Fibroblast of skin of abdomen (primary cell): ENCODE results near the gene USF1.
"Not testable (repeated sequence)": the region's sequence is repeated elsewhere in the genome, so short reads cannot be mapped to it uniquely, and the experiment has no call there.

Source experiments
- DNase-seq: peaks from one replicate; pipeline ENCODE4 v3.0.0-alpha.2; 2013

USF1 gene

DNA sequence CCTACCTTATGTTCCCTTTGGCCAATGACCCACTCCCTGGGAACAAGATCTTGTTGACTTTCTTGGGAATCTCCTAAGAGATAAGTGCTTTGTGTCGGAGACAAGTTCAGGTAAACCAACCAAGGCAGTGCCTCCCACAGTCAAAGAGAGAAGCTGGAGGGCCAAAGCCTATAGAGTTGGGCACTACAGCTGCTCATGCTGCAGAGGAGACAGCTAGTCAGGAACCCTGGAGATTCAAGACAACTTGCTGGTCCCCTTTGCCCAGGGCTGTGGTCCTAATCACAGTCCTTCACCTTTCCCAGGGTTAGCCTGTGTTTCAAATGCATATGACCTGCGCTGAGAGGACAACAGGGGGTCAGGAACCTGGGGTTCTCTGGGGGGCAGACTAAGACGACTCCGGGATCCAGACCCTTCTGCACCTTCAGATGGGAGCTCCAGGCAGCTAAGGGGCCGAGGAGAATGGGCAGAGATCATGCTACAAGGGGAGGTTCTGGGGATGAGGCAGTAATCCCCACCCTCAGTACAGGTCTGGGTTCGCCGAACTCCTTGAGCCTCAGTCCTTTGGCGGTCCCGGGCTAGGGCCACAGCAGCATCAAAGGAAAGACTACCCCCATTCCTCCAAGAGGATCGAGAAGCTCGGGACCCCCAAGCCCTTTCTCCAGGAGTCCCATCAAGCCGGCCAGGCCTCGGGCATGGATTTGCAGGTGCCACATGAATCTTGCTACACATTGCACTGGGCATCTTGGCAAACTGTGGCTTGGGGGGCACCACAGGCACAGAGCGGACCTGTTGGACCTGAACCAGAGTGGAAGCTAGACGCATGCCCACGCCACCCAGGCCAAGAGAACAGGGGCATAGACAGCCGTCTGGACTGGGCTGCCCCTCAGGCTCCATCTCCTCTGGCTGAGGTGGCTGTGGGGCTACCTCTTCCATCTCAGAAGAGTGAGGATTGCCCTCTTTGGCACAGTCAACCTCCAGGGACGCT is 2.0 kb upstream of the USF1 start:
- no peak for DNase-seq

DNA sequence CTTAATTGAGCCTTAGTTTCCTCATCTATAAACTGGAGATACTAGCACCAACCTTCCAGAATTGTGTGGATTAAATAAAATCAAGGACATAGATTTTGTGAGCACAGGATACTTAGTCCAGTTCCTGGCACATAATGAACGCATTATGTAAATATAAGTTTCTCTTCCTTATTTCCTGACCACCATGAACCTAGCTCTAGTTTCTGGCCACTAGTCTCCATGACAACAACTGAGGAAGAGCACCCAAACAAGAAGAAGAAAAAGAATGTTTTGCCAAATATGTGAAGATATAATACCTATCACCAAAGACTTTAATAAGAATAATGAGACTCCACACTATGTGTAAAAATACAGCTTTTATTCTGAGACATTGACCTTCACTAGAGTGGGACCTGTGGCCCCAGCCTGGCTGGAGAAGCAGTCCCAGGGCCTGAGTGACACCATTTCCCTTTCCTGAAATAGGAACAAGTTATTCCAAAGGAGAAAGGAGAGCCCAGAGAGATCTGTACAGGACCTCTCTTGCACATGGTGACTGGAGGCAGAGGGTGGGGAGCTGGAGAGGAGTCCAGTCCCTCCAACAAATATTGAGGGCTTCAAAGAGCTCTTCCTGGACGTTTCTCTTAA is 940 bp upstream of the USF1 start:
- no peak for DNase-seq

DNA sequence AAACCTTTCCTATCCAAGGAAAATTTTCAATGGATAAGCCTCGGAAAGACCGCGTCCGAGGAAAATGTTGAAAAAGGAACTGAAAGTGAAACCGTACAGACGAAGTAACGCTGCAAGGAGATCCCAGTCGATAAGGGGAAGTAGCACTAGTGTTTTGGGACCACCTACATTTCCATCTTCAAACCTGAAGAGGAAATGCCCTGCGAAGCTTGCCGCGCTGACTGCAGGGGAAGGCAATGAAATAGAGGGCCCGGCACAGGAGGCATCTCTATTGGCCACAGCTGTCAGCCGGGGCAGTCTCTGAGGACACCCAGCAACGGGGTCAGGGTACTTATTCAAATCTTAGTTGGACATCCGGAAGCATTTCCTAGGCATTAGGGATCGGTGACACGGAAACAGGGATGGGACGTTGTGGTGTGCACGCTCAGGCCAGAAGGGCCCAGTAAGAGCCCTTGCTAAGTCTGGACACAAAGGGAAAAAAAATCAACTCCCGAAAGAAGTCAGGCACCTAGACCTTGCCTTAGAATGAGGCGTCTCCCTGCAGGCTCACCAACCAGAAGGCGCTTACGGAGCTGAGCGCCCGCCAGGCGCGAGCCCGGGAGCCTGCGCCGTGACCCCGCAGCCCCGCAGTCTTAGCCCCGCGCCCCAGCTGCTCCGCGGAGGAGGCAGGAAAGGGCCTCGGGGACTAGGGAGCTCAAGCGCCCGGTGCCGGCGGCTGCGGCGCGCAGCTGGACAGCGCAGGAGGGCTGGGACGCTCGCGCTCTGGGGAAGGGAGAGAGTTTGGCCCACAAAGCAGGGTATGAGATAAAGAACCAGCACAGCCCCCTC is 655 bp downstream of the USF1 start:
- DNase-seq = peak; percentile 45

DNA sequence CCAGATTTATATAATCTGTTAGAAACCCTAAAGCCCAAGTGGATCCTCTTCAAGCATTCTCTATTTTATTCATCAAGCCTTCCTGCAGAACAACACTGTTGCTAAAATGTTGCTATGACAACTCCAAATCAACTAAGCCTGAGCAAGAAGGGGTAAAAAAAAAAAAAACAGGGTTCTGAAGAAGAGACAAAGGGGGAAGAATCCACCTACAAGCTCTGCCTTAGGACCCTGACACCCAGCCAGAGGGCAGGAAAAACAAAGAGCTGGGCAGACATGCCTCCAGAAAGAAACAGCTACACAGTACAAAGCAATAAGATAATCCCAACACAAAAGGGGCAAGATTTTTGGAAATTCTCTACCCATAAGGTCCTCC is 1.3 kb downstream of the USF1 start:
- no peak for DNase-seq

DNA sequence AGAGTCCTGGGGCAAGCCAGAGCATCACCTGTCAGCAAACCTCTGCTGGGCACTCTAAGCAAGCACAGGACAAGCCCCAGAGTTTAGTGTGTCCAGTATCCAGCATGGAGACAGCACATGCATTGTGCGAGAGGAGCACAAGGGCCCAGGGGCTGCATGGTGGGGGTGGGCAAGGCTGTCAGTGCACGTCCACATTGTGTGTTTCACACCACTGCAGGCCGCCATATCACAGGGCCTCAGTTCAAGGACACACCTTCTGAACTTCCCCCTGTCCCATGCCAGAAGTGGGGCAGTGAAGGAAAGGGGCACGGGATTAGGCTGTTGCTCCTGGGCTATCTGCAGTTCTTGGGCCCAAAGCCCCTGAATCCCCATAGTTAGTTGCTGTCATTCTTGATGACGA is 6.2 kb downstream of the USF1 start:
- no peak for DNase-seq

DNA sequence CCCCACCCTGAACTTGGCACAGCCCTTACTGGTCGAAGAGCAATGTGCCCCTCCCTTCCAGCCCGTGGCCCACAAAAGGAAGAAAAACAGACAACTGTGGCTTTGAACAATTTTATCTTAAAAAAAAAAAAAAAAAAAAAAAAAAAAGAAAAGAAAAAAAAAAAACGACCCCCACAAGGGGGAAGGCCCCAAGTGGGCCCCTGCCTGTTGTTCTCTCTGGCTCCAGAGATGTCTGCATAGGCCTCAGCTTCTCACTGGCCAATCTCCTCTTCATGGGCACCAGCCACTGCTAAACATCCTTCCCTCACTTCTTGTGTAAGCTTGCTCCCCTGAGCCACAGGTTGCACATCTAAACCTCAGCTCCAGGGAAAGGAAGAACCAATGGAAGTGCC is 6.6 kb downstream of the USF1 start:
- no peak for DNase-seq

DNA sequence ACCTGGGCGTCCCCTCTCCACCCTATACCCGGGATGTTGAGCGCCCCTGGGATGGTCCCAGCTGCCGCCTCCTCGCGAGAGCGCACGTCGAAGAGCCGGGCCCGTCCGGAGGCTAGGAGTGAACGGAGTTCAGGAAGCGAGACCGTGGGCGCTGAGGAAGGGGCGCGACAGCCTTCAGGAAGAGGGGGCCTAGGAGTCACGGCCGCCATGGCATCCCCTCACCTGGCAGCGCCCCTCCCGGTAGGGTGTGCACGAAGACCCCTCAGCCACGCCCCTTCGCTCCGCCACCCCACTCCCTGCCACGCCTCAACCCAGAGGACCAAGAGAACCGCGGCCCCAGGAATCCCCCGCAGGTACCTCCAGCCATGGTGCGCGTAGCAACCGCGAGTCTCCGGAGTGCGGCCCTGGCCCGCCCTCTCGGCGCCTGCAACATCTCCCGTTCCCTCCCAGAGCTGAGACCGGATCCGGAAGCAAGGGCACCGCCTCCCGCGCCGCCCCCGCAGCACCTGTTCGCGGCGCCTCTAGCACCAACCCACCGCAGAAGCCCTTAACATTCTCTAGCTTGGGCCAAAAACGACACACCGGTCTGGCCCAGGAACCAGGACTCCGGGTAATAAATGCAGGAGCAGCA is 7.1 kb downstream of the USF1 start, which contains the start of gene TSTD1:
Gene TSTD1, minus strand, starts transcription at position 442 of the 631 bp plus-strand sequence. Its CDS starts 75 bp downstream, at position 367.
- DNase-seq = no peak

DNA sequence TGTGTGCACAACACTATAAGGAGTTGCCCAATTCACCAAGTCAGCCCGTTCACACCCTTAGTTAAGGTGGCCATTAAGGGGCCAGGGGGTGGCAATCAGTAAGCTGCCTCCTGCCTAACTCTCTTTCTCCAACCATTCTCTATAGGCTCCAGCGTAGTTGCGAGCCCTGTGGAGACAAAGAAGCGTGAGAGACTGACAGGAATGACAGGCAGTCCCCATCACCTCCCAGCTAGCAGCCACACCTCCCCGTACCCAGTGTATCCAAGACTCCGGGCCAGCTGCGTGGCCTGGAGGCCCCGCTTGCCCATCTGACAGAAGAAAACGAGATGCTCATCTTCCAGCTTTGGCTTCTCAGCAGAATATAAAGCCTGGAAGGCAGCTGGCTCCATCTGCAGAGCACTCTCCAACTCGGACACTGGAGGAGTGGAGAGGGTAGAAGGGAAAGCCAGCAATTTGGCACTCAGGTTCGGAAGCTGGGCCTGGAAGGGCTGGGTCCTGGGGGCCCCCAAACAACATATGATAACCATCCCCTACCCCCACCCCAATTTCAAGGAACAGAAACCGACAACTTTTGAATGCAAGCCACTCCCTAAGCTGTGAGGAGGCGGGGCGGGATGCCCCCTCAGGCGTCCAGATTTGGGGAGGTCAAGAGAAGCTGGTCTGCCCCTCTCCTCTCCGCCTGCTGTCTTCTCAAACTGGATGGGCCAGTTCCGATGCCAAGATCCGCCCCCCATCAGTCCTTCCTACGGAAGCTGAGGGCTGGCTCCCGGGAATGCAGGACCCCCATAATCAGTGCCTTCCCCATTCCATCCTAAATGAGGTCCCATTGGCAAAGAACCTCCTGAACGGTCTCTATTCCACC is 7.9 kb downstream of the USF1 start:
- DNase-seq = no peak

DNA sequence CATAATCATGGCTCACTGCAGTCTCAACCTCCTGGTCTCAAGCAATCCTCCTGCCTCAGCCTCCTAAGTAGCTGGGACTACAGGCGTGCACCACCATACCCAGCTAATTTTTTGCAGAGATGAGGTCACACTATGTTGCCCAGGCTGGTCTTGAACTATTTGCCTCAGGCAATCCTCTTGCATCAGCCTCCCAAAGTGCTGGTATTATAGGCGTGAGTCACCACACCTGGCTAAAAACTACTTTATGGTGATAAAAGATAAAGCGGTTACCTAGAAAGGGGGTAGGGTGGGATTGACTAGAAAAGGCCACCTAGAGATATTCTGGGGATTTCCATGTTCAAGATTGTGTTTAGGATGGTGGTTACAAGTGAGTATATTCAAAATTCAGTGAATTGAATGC is 12.0 kb downstream of the USF1 start:
- no peak for DNase-seq

DNA sequence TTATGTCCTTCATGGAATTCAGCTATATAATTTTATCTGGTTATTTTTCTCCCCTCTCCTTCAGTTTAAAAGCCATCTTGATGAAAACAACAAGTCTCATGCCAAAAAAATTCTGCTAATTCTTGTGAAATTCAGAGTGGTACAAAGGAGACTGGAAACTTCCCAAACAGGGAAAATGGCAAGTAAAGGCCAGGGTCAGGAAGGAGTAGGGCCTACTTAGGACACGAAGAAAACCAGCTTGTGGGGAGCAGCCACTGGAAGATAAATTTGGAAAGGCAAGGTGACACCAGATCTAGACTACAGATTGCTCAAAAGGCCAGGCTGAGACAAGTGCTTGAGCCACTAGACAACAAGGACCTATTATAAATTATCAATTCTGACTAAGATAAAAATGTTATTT is 13.4 kb downstream of the USF1 start:
- DNase-seq = no peak

DNA sequence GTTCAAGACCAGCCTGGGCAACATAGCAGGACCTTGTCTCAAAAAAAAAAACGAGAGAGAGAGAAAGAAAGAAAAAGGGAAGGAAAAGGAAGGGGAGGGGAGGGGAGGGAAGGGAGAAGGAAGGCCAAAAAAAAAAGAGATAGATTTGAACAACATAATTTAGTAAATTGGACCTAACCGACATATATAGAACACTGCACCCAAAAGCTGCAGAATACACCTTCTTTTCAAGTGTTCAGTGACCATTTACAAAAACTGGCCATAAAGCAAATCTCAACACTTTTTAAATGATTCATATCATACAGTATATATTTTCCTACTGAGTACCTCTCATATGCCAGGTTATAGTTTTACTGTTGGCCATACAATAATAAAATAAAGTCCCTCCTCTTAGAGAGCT is 13.9 kb downstream of the USF1 start:
- DNase-seq = no peak

DNA sequence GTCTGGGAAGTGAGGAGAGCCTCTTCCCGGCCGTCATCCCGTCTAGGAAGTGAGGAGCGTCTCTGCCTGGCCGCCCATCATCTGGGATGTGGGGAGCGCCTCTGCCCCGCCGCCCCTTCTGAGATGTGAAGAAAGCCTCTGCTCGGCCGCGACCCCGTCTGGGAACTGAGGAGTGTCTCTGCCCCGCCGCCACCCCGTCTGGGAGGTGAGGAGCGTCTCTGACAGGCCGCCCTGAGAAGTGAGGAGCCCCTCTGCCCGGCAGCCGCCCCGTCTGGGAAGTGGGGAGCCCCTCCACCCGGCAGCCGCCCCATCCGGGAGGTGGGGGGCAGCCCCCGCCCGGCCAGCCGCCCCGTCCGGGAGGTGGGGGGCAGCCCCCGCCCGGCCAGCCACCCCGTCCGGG is 16.3 kb downstream of the USF1 start:
- not testable (repeated sequence) for DNase-seq

DNA sequence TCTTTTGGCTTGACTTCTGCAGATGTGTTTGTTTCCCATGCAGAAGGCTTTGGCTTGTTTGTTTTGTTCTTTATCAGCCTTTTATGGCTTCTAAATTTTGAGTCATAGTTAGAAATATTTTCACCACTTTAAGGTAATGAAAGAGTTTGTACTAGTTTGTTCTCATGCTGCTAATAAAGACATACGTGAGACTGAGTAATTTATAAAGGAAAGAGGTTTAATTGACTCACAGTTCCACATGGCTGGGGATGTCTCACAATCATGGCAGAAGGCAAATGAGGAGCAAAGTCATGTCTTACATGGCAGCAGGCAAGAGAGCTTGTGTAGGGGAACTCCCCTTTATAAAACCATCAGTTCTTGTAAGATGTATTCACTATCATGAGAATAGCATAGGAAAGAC is 18.8 kb downstream of the USF1 start:
- DNase-seq = not testable (repeated sequence)

DNA sequence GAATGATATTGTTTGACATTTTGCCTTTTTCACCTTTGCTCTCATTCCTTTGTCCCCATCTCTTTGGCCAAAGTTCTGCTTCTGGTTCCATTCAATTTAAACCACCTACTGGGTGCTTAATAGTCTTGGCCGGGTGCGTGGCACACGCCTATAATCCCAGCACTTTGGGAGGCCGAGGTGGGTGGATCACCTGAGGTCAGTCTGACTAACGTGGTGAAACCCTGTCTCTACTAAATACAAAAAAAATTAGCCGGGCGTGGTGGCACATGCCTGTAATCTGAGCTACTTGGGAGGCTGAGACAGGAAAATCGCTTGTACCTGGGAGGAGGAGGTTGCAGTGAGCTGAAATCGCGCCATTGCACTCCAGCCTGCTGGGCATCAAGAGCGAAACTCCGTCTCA is 23.3 kb downstream of the USF1 start:
- DNase-seq = not testable (repeated sequence)

DNA sequence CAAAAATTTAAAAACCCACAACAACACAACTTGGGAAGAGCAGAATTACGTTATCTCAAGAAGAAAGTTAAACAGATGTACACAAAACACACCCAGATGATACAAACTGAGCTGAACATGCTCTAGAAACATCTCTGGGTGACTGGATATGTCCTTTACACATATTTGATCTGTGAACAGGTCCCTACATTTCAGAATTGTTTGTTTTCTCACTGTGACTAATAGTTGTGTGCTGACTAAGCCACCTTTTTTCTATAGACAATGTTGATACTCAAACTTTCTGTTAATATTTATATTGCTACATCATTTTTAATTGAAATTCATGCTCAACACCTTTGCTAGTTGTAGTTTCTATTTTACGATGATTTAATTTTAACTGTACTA is 23.8 kb downstream of the USF1 start:
- no peak for DNase-seq

DNA sequence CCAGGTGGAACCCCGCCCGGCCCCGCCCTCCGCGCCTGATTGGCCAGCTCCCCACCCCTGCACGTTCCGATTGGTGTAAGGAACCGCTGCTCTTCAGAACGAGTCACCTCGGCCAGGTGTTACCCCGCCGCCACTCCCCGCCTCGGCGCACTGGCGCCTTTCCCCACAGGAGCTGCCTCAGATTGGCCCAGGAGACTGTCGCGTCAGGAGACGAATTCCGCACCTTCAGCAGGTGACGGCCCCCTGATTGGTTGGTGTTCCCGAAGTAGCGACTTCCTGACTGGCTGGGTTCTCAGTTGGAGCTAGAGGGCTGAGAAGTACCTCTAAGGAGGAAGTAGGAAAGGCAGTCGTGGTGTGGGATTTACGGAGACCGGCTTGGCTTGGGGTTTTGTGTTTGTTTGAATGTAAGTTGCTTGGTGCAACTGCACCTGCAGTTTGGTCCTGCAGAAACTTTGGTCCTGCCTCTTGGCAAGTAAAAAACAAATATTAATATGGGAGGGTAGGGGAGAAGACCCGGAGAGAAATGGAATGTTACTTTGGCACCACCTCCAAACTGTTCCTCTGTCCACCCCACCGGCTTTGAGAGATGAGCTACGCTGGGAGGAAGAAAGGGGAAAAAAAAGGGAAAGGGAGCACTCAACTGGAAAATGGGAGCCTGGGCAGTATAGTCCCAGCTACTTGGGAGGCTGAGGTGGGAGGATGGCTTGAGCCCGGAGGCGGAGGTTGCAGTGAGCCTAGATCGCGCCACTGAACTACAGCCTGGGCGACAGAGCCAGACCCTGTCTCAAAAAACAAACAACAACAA is 24.4 kb downstream of the USF1 start:
- no peak for DNase-seq

DNA sequence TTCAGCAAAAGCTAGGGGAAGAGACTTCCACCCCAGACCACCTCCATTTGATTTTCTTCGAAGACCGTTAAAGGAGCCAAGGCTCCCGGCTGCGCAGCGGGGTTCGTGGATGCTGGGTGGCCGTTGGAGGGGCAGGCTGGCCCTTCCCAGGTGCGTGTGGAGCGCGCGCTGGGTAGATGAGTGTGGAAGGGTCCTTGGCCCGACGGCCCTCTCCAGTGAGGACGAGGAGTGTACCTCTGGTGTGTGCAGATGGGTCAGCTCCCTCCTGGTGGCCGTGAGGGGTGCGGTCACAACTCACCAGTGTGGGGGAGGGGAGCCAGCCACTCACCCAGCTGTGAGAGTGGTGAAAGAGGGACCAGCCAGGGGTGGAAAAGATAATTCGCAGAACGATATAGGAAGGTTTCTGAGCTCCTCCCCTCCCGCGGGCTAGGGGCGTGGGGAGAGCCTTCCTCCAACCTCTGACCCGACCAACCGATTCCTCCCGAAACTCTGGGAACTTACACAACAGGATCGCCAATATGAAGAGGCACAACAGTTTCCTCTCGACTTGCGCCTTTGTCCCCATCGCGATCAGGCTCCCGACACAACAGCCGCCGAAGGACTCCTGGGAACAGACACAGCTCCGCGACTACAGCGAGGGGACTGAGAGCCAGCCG is 25.1 kb downstream of the USF1 start, which contains the start of gene F11R:
Gene F11R, minus strand, starts transcription at position 644 of the 656 bp plus-strand sequence. Its CDS starts 79 bp downstream, at position 565.
- DNase-seq = no peak

DNA sequence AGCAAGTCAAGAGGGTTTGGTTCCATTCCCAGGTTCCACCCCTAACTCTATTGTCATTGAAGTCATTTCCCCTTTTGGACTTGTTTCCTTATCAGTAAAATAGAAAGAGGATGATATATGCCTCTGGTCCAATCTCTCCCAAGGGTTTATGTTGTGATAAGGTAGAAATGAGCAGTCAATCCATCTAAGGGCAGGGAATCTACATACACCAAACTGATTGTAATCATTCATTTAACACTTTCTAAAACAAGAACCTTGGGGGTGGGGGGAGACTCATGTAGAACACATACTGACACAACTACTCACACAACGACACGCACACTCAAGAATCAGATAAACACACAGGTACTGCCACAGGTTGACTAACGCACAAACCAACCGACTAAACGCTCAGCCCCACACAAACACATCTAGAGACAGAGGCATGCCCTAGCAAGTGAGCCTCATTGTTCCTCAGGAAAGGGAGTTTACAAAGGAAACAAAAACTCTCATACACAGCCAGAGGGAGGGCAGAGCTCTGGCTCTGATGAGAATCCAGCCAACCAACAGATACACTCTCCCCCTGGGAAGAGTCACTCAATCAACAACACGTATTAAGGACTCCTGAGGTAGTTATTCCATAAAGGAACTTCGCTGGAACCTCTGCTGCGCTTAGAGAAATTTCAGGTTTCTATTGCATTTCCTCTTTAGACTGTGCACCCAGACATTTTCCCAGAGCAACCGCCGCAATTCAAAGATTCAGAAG is 25.9 kb downstream of the USF1 start:
- DNase-seq = no peak

DNA sequence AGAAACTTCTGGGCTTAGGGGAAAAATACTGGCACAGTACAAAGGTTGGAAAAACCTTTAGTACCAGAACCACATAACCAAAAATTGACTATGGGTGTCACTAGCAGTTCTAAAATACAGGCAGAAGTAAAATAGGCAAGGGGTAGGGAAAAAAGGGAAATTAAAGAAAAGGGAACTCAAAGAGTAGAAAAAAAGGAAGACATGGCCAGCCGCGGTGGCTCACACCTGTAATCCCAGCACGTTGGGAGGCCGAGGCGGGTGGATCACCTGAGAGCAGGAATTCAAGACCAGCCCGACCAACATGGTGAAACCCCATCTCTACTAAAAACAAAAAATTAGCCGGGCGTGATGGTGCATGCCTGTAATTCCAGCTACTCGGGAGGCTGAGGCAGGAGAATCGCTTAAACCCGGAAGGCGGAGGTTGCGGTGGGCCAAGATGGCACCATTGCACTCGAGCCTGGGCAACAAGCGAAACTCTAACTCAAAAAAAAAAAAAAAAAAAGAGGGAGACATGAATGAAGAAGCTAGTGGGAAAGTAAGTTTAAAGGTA is 26.6 kb downstream of the USF1 start:
- not testable (repeated sequence) for DNase-seq
